PFSK-1 (cell line): ENCODE data around the gene SORBS1.

ENCODE experiments used
- FOXP2 ChIP-seq: optimal IDR thresholded peaks from 2 replicates; pipeline ENCODE3; 2011; ENCODE audit warnings: borderline replicate concordance, control low read depth, inconsistent platforms; ENCODE audit not compliant: insufficient read depth; ENCODE audit errors: extremely low read length, extremely low read depth
- POLR2AphosphoS5 ChIP-seq: IDR thresholded peaks from 2 replicates; pipeline ENCODE4 v1.6.1; 2012; ENCODE audit warnings: low read depth, mild to moderate bottlenecking, control low read depth, low read length, moderate library complexity
- SIN3A ChIP-seq: IDR thresholded peaks from 2 replicates; pipeline ENCODE4 v1.6.1; 2012; ENCODE audit warnings: mild to moderate bottlenecking, low read length, moderate library complexity, borderline replicate concordance; ENCODE audit not compliant: insufficient read depth
- TAF1 ChIP-seq: IDR thresholded peaks from 2 replicates; pipeline ENCODE4 v1.6.1; 2012; ENCODE audit warnings: low read length, control low read depth, borderline replicate concordance; ENCODE audit not compliant: insufficient read depth
- TF ChIP-seq, protein P1 (sequence below), 2 experiments: IDR thresholded peaks; 2 replicates each; pipeline versions ENCODE4 v1.6.1 to v1.8.0; 2011 to 2012; ENCODE audit warnings: low read depth in 2 of 2, low read length in 2 of 2, control low read depth in 1 of 2, inconsistent platforms in 1 of 2, mild to moderate bottlenecking in 1 of 2, moderate library complexity in 1 of 2; ENCODE audit not compliant: insufficient read depth in 1 of 2

DNA sequence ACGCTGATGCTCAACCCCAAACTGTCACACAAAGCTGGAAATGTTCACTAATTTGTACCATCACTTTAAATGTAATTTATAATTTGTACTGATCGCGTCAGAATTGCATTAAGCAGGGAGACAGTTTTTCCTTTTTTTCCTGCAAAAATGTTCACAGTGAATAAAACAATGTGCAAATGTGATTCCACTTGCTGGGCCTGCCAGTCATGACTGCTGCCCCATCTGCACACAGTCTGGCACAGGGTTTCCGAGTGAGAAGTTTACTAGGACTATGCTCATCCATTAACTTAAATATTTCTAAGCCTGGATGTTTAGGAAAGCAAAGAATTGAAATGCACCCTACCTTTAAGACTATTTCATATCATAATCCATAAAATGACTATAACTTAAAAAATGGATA lies 99.6 kb downstream of the SORBS1 start:
- TF ChIP-seq POLR2AphosphoS5 (no peak), SIN3A (no peak), TAF1 (no peak), FOXP2 (no peak)
- TF ChIP-seq, protein P1, sequence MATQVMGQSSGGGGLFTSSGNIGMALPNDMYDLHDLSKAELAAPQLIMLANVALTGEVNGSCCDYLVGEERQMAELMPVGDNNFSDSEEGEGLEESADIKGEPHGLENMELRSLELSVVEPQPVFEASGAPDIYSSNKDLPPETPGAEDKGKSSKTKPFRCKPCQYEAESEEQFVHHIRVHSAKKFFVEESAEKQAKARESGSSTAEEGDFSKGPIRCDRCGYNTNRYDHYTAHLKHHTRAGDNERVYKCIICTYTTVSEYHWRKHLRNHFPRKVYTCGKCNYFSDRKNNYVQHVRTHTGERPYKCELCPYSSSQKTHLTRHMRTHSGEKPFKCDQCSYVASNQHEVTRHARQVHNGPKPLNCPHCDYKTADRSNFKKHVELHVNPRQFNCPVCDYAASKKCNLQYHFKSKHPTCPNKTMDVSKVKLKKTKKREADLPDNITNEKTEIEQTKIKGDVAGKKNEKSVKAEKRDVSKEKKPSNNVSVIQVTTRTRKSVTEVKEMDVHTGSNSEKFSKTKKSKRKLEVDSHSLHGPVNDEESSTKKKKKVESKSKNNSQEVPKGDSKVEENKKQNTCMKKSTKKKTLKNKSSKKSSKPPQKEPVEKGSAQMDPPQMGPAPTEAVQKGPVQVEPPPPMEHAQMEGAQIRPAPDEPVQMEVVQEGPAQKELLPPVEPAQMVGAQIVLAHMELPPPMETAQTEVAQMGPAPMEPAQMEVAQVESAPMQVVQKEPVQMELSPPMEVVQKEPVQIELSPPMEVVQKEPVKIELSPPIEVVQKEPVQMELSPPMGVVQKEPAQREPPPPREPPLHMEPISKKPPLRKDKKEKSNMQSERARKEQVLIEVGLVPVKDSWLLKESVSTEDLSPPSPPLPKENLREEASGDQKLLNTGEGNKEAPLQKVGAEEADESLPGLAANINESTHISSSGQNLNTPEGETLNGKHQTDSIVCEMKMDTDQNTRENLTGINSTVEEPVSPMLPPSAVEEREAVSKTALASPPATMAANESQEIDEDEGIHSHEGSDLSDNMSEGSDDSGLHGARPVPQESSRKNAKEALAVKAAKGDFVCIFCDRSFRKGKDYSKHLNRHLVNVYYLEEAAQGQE (IDR thresholded peaks at IDR 0.05; ENCODE audit: insufficient read depth in 1 of 2, low read depth in 2 of 2, low read length in 2 of 2): no peak
